WTC11 (cell line): ENCODE data around the gene TAGLN3.

ENCODE experiments used
- E2F4 ChIP-seq: sonication (generic); formaldehyde crosslinking; IDR thresholded peaks from 2 replicates; pipeline ENCODE4 v1.8.1; 2022; ENCODE audit warnings: low read depth, mild to moderate bottlenecking, moderate library complexity, missing genetic modification reagents, borderline replicate concordance
- FOXP1 ChIP-seq: sonication (generic); formaldehyde crosslinking; IDR thresholded peaks from 2 replicates; pipeline ENCODE4 v1.8.0; 2022; ENCODE audit warnings: missing genetic modification reagents, mild to moderate bottlenecking, moderate library complexity, borderline replicate concordance
- JUN ChIP-seq: sonication (generic); formaldehyde crosslinking; IDR thresholded peaks from 2 replicates; pipeline ENCODE4 v1.8.0; 2023; ENCODE audit warnings: mild to moderate bottlenecking, missing genetic modification reagents
- TF ChIP-seq, protein P1 (sequence below): fragments of 200-600 bp; IDR thresholded peaks from 2 replicates; pipeline ENCODE4 v1.8.0; 2022; ENCODE audit warnings: antibody characterized with exemption

DNA sequence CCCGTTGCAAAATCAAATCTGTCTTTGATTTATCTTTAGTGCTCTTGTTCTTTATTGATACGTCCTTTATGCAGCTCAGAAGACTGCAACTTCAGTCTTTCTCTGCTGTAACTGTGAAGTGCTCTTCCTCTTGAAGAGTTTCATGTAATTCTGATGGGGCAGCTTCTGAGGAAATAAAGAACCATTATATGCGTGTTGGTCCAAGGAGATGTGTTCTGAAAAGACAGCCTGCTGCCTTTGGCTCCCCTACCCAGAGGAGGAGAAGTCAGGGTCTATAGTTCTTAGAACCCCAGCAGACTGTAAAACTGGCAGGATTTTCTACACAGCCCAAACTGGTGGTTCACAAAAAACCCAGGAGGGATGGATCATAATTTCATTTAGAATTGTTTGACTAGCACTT is 42.3 kb upstream of the TAGLN3 start:
- TF ChIP-seq, protein P1, sequence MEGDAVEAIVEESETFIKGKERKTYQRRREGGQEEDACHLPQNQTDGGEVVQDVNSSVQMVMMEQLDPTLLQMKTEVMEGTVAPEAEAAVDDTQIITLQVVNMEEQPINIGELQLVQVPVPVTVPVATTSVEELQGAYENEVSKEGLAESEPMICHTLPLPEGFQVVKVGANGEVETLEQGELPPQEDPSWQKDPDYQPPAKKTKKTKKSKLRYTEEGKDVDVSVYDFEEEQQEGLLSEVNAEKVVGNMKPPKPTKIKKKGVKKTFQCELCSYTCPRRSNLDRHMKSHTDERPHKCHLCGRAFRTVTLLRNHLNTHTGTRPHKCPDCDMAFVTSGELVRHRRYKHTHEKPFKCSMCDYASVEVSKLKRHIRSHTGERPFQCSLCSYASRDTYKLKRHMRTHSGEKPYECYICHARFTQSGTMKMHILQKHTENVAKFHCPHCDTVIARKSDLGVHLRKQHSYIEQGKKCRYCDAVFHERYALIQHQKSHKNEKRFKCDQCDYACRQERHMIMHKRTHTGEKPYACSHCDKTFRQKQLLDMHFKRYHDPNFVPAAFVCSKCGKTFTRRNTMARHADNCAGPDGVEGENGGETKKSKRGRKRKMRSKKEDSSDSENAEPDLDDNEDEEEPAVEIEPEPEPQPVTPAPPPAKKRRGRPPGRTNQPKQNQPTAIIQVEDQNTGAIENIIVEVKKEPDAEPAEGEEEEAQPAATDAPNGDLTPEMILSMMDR, result no peak
- no peak for TF ChIP-seq E2F4 (CRISPR knock-in tag)
- TF ChIP-seq JUN (CRISPR knock-in tag), result no peak
- no peak for TF ChIP-seq FOXP1 (CRISPR knock-in tag)
